Femur (tissue), 1 donor: ENCODE results near the gene DPH5.

Source experiments
- DNase-seq: peaks from one replicate; pipeline ENCODE4 v3.0.0-alpha.2; 2017

DPH5 gene

DNA sequence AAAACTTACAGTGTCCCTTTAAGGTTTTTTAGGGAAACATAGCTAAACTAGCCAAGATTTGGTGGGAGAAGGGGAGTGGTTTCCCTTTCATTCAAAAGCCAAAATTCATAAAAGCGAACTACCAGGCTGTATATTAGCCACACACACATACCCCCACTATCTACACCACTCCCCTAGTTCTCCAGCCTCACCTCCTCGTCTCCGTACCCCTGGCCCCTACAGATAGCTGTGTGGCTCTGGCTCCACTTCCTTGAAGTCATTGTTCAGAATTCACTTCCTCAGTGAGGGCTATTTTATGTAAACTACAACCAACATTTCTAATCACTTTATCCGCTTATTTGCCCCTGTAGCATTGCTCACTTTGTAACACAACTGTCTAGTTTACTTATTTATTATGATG is 5.3 kb upstream of the DPH5 start:
- no peak for DNase-seq

DNA sequence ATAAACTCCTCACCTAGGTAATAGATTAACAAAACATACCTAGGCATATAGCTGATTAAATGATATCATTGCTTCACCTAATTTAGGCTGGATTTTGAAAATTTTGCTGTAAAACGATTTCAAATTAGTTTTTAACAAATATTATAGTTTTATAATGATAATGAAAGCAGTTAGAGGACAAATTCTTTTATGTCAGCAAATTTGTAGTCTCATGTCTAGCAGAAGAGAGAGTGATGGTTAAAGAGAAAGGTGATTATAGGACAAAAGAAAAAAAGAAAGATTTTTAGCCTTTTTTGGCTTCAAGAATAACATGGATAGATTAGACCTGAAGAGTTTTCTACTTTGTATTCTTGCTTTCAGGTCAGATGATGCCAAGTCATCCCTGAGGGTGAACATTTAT is 3.6 kb upstream of the DPH5 start:
- DNase-seq, result no peak

DNA sequence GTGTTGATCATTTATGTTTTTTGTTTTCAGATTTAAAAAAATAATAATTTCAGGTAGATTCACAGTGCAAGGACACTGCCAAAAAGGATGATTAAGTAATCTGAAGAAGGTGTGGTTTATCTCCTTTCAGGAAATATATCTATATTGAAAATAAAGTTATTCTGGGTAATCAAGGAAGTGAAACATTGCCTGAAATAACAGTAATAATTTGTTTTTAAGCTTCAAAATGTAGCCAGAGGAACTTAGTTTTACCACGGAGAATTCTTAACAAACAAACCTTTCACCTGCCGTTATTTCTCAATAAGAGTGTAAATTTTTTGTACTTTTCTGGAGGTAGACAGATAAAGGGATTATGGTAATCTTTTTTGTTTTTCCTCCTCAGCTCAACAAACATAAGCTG is 2.9 kb upstream of the DPH5 start:
- DNase-seq, result no peak

DNA sequence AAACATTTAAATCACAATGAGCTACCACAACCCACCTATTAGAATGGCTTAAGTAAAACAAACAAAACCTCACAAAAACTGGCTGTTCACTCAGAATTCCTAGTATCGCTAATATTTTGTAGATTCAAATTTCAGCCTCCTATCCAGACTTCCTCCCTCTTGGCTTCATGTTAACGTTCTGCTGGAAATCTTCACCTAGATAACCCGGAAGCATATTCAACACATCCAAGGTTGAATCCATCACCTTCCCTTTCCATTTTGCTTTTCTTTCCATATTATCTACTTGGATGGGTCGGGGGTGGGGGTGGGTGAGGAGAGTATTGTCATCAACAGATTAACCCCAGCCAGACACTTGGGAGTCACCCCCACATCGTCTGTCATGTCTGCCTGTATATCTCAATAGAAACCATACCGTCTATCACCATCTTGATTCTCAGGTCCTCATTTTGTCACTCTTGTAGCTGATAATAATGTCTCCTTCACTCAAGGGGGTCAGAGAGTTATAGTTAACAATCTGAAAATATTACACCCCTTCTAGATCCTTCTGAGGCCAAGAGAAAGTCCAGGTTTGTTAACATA is 1.7 kb upstream of the DPH5 start:
- no peak for DNase-seq

DNA sequence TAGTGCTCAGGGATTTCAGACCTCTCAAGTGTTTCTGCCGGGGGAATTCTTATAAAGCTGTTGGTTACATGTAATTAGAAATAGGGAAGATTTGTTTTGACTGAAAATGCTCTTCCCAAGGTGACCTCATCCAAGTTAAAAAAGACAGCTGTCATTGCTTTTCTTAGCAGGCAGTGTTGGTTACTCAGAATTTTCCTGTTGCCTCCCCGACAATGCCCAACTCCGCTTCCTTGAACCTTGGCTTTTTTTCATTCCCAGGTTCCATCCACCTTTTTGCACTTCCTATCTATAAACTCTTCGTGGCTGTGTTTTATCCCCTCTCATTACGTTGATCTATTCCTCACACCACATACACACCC is 825 bp upstream of the DPH5 start:
- DNase-seq, result no peak

DNA sequence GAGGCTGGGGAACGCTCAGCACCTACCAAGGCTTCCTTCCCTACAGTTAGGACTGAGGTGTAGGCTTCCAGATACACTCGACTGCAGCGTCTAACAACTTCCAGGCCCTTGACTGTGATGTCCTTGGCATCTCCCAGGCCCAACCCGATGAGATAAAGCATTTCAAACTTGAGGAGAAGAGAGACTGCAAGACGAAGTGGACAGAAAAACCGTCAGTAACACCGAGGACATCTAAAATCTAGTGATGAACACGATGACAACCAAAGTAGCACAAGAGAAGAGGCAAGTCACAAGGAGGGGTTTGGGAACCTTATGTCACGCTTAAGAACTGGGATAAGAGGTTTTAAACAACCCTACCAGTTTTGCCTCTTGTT is 314 bp downstream of the DPH5 start:
- no peak for DNase-seq

DNA sequence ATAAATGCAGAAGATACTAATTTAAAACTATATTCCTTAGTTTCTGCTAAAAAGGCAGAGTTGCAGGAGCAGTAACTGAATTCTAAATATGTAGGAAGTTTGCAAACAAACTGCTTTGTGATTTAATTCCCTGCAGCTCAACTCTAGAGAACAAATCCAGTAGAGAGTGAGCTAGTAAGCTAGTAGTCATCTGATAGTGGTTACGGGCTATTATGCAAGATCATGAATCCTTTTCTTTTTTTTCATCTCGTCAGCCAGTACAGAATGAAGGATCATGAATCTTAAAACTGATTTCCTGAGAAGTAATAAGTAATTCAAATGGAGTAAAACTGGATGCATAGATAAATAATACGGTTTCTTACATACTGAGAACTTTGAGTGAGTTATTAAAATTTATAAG is 3.3 kb downstream of the DPH5 start:
- no peak for DNase-seq

DNA sequence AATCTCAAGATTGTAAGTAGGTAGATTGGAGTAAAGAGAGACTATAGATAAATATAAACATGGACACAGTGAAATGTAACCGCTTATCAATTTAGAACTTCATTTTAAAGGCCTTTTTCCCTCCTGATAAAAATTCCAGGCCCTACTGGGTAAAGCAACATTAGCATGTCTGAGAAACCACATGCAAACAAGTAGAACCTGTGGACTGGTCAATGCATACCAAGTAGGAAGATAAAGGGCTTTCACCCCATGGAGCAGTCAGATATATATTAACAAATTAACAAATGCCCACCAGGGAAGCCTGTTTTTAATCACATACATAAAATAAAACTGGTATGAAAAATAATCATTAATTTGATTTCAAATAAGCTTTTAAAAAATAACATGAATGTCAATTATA is 8.1 kb downstream of the DPH5 start:
- DNase-seq, result no peak

DNA sequence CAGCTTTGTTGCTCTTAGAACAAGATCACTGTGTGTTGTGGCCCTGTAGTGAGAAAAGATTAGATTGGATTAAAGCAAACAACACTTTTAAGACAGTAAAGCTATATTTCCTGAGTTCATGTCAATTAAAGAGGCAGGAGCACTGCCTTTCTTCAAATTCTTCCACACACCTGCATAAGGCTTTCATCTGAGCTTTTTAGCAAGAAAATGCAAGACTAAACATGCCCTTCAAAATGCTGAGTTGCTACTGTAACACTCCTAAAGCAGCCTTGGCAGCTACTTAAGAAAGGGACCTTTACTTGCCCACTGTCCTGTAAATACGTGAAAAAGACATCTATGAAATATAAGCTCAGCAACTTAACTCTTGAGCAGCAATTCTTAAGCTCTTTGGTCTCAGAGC is 11.8 kb downstream of the DPH5 start:
- DNase-seq, result no peak

DNA sequence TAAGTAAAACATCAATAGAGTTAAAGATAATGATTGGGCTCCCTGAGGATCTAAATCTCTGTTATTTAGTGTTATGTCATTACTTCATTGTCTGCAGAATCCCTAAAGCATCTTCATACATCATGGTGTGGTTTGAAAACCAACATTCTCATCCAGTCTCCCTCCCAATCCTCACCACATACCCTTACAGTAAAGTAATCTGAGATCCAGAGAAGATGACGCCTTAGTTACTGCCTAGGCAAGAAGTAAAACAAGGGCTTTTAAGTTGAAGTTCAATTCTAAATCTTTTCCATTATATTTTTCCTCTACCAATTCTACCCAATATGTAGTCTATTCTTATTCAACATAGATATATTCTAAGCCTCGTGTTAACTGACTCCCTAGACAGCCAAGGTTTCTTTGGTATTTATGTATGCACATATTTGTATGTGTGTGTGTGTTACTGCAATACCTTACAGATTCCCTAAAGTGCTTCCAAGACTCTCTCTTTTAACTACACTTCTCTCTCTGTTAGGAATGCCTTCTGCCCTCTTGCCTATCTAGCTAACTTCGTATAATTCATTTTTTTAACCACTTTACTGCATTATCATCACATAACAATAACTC is 17.3 kb downstream of the DPH5 start:
- DNase-seq, result no peak

DNA sequence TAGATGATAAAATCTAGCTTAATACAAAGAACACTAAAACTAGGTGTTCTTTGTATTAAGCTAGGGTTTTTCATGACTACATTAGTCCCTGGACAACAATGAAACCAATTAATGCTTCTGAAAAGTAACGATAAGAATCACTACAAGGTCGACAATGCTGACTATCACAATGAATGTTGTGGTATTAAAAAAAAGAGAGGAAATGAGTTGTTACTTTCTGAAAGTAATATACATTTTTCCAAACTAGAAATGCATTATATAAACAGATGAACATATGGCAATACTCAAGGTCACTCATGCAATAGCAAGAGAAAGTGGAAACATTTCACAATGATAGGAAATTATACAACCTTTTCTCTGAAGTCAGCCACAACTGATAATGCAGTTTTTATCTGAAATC is 19.0 kb downstream of the DPH5 start:
- DNase-seq, result no peak

DNA sequence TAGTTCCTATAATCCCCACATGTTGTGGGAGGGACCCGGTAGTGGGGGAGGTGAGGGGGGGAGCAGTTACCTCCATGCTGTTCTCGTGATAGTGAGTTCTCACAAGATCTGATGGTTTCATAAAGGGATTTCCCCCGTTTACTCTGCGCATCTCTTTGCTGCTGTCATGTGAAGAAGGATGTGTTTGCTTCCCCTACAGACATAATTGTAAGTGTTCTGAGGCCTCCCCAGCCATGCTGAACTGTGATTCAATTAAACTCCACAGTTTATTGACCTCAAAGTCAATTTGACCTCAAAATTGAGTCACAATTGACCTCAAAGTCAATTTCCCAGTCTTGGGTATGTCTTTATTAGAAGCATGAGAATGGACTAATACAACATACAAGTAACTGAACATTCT is 19.7 kb downstream of the DPH5 start:
- no peak for DNase-seq

DNA sequence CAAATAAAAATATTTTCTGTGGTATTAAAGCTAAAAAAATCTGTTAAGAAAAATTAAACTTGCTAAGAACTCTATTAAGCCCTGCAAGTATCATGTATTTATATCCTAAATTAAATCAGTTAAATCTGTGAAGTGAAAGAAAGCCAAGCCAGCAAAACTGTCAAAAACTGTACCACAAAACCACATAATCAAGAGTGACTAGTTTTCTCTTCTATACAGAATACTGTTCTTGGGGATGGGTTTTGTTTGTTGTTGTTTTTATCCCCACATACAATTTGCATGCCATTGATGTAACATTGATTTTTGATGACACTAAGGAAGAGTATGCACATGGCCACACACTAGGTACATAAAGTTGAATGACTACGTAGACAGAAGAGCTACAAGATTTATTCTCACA is 20.4 kb downstream of the DPH5 start:
- no peak for DNase-seq

DNA sequence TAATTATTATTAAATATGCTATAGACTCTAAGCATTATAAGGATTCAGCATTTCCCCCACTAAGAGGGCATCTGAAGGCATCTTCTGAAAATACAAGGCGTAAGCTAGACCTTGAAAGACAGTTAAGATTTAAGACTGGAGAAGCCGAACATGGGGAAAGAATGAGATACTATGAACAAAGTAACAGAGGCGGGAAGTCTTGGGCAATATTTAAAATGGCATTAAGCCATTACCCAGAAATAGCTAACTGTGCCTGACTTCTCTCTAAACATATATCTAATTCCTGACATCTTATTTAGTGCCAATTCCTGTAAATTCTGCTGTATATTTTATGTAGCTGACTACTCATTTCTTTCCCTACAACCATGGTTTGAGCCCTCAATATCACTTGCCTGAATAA is 20.9 kb downstream of the DPH5 start:
- DNase-seq, result no peak

DNA sequence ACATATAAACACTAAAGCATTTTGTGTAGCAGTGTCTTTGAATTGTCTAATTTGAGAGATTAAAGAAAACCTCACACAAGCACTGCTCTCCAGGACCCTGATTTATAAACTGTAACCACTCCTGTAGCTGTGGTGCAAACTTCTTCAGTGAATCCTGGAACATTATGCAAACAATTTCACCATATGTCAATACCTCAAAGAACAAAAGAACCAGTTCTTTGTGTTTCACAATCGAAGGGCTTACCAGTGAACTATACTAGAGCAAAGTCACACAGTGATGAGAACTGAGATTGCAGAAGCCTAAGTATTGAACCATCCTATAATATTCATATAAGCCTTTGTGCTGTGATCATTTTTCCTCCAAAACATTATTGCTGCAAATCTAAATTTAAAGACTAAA is 21.5 kb downstream of the DPH5 start:
- no peak for DNase-seq

DNA sequence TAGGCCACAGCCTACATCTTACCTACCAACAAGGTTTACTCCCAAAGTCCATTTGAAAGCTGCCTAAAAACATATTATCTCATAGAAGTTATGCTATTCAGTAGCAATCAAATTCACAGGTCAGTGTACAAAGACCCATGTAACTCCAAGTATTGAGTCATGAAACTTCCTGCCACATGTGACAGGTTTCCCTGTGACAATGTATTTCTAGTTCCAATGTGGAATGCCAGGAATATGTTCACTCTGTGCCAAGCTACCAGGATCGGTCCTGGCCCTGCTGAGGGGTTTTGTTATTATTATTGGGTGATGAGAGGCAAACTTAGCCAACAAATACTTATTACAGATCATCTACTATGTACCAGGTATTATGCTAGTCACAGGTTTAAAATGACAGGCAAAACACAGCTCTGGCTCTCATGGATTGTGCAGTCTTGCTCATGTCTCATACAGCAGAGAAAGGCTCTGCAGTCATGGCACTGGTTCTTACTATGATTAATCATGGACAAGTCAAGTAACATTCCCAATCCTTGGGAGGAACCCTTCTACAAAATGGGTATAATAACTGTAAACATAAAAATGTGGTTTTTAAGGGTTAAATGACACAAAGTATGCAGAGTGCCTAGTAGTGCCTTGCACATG is 22.5 kb downstream of the DPH5 start:
- DNase-seq, result no peak

DNA sequence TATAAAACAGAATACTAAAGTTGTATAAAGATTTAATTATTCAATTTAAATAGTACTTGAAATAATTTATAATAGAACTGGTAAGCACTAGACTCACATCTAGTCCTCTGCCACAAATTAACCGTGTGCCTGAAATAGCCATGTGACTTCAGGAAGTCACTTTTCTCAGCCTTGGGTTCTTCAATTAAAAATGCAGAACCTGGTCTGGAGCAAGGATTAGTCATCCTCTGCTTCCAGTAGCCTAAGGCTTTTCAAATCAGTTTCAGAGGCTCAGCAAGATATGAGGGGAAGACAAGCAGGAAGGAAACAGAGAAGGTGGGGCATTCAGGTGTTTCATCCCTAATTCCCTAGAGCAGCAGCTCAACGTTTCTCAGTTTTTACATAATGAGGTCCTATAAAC is 23.0 kb downstream of the DPH5 start:
- DNase-seq, result no peak

DNA sequence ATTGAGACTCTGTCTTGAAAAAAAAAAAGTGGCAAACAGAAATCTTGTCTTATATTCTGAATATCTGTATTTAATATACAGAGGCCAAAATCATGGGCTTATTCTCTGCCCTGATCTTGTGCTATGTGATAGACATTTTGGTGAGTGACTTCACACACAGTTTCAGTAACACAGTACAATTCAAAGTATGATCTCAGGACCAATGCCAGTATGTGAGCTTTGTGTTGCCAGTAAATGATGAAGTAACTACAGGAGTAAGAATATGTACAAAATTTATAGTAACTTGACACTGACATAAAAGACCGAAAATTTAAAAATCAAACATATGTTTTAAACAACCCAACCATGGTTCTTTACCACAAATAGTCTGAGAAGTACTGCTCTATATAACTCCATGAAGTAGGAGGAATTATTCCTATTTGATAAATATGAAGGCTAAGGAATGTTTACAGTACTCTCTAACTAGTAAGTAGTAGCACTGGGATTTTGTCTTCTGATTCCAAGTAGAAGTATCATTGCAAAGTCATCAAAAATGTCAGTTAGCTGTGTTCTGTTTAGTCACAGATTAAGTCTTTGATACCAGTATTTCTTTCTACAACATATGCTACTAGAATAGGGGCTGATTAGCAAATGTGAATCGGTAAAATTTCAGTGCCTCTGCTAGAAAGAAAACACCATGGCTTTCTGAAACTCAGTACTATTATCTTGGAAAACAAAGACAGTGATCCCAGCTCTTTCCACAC is 25.3 kb downstream of the DPH5 start:
- no peak for DNase-seq

DNA sequence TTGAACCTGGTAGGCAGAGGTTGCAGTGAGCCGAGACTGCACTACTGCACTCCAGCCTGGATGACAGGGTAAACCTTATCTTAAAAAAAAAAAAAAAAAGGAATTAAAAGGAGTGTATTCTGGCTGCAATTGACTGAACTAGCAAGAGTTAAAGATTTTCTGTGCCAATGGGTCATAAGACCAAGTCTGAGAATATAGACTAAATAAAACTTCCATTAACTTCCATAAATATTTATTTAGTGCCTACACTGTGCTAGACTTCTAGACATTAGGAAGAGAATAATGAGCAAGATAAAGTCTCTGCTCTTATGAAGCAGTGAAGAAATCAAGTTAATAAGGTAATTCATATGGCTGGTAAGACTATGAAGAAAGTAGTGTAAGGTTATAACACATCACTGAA is 27.2 kb downstream of the DPH5 start:
- DNase-seq, result no peak

DNA sequence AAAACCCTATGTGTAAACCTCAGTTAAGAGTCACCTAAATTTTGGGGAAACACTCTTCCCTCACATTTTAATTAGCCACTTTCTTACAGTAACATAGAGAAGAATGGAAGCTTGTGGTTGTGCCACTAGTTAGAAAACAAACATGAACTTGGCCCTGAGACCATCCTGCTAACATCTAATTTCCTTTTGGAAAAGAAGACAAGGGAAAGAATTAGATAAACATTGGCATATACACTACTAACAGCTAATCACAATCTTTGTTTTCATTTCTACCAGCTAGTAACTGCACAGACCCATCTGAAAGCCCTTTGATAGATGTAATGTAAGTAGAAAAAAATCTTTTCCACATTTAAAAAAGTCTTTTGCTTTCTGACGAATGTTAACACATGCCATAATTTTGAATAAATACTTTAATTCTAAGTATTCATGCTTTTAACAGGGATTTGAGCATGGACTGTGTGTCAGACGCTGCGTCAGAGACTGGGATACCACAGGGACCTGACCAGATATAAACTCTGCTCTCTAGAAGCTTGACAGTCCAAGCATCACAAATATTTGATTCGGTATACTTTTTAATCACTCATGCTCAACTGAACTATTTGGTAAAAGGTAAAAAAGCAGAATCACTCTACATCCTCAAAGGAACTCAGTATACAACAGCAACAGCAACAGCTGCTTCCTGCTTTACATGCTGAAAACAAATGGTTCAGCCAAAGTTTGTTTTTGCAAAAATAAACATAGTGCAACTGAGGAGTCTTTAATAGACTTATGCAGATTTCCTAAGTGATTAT is 30.2 kb downstream of the DPH5 start:
- DNase-seq, result no peak

DNA sequence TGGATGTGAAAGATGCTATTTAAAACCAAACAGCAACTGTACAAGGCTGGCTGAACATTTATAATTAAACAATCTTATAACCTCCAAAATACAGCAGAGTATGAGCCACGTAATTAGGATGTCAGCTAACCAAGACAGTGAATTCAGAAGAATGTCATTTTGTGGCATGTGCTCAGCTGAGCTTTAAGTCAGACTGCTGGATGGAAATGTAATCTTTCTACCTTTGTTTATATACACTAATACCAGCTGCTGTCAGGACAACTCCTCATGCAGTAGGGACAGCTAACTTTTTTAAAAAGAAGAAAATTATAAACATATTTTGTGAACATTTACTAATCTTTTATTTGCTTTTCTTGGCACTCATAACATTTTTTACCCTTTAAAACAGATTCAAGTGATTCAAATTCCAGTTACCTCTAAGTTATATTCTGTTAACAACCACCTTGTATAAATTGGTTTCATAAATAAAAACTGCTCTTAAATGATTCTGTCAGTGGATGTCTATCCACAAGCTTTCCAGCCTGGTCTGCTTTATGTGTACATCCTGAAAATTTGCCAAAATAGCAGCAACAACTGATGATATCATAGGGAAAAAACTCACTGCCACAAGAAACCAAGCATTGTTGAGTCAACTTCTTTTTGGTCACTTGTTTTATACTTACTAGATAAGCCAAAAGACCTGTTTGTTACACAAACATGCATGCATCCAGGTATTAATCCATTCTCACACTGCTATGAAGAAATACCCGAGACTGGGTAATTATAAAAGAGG is 36.1 kb downstream of the DPH5 start:
- DNase-seq, result no peak

DNA sequence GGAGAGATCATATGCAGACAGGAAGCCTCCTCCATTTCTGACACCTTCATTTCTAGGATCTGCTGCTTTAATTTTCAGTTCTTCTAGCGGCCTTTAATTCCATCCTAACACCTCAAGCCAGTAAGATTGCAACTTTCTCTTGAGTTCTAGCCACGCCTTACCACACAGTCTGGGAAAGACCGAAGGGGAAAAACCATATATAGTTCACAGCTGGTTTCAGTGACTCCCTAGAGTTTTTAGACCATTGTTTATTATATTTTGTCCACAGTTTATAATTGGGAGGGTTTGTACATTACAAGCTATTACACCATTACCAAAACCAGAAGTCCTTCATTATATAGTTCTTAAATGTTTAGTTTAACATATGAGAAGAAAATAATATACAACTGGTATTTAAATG is 37.5 kb downstream of the DPH5 start:
- DNase-seq, result no peak

DNA sequence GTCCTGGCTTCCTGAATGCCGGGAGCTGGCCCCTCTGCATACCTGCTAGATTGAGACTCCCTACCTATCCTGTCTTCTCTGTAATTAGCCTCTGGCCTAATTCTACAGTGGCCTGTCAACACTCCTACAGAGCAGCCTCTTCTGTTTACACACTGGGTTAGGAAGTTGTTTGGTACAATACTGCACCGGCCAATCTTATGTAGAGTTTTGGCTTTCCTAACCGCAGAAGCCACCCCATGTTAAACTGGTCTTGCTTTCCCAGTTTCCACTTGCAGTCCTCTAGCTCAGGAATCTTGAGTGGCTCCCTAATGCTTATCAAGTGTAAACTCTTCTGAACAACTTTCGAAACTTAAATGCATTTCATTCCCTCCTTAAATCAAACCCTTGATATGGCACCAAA is 42.8 kb downstream of the DPH5 start:
- DNase-seq, result no peak
